SU-DHL-6 (cell line): ENCODE results near the gene ENOX1.

ENCODE experiments used
- H2AFZ ChIP-seq: fragments of 200-600 bp; sonication (generic); 2 replicates; pipeline ENCODE4 v1.6.1; 2014; ENCODE audit warnings: low read depth, mild to moderate bottlenecking, moderate library complexity, mixed read lengths, antibody characterized with exemption, low read length; ENCODE audit not compliant: severe bottlenecking
- H3F3A ChIP-seq: fragments of 200-600 bp; shearing (Covaris generic); 2 replicates; pipeline ENCODE4 v1.6.0; 2016; ENCODE audit warnings: antibody characterized with exemption, mild to moderate bottlenecking; ENCODE audit not compliant: insufficient read depth
- H3K27ac ChIP-seq: fragments of 200-600 bp; sonication (generic); 2 replicates; pipeline ENCODE4 v1.5.1; 2016; ENCODE audit warnings: low read depth, mild to moderate bottlenecking, low read length, moderate library complexity, mixed read lengths
- H3K27me3 ChIP-seq: fragments of 200-600 bp; sonication (generic), shearing (Covaris generic); 2 replicates; pipeline ENCODE4 v1.6.0; 2014; ENCODE audit warnings: mild to moderate bottlenecking, low read length
- H3K36me3 ChIP-seq: fragments of 200-600 bp; sonication (generic); 2 replicates; pipeline ENCODE4 v1.6.1; 2014; ENCODE audit warnings: mild to moderate bottlenecking, low read length, mixed read lengths
- H3K4me2 ChIP-seq: fragments of 300-600, 200-600 bp; shearing (Covaris generic), sonication (generic); 2 replicates; pipeline ENCODE4 v1.6.0; 2014; ENCODE audit warnings: low read length, low read depth, mild to moderate bottlenecking; ENCODE audit not compliant: poor library complexity, severe bottlenecking
- H3K4me3 ChIP-seq: fragments of 200-600 bp; sonication (generic); 2 replicates; pipeline ENCODE4 v1.5.1; 2014; ENCODE audit warnings: antibody characterized with exemption, low read length, mild to moderate bottlenecking, mixed read lengths; ENCODE audit not compliant: insufficient read depth, poor library complexity, severe bottlenecking
- H3K79me2 ChIP-seq: fragments of 200-600 bp; sonication (generic); 2 replicates; pipeline ENCODE4 v1.6.1; 2014; ENCODE audit warnings: mild to moderate bottlenecking, low read length, moderate library complexity; ENCODE audit not compliant: insufficient read depth
- H3K9ac ChIP-seq: fragments of 200-600 bp; sonication (generic); 2 replicates; pipeline ENCODE4 v1.7.0; 2014; ENCODE audit warnings: mild to moderate bottlenecking, low read length
- H3K9me2 ChIP-seq: fragments of 200-600 bp; sonication (generic); replicated peaks from 2 replicates; pipeline ENCODE4 v1.6.1; 2014; ENCODE audit warnings: low read length; ENCODE audit not compliant: insufficient read depth
- H3K9me3 ChIP-seq: fragments of 200-600 bp; sonication (generic); 2 replicates; pipeline ENCODE4 v1.6.1; 2014; ENCODE audit warnings: low read length, mixed read lengths; ENCODE audit not compliant: insufficient read depth
- H4K20me1 ChIP-seq: fragments of 200-600 bp; sonication (generic); 2 replicates; pipeline ENCODE4 v1.6.1; 2014; ENCODE audit warnings: low read depth, mild to moderate bottlenecking, antibody characterized with exemption, low read length, moderate library complexity, mixed read lengths
- EZH2phosphoT487 ChIP-seq: fragments of 200-600 bp; sonication (generic), shearing (Covaris generic); conservative IDR thresholded peaks from 2 replicates; pipeline ENCODE4 v1.6.1; 2018; ENCODE audit warnings: mild to moderate bottlenecking, antibody characterized with exemption, low read length, moderate library complexity, mixed read lengths
- TF ChIP-seq, protein P1 (sequence below): fragments of 200-600 bp; sonication (generic); IDR thresholded peaks from one replicate; pipeline ENCODE4 v1.5.1; 2017; ENCODE audit warnings: antibody characterized with exemption, mild to moderate bottlenecking, low read length, moderate library complexity; ENCODE audit not compliant: insufficient read depth, poor library complexity, severe bottlenecking

Gene ENOX1

DNA sequence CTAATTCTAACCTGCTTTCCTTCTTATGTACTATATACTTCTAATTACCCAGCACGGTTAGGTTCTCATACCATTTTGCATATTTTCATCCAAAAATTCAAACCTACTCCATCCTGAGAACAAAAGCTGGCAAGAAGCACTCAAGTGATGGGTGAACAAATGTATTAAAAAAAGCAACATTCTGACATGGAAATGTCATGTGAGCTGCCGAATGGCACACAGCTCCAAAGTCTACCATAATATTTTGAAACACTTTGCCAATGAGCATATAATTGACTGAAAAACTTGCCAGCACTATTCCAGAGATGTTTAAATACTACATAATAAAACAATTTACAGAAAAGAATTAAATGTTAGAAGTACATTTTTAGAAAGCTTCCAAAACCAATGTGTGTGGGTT is 274.6 kb downstream of the ENOX1 start:
- no peaks in the 10 kb centered on the region for H3K27me3 ChIP-seq
- no peak overlapping the region for H3K9ac ChIP-seq
- no peaks in the 10 kb centered on the region for H3F3A ChIP-seq
- TF ChIP-seq EZH2phosphoT487, result no peak
- TF ChIP-seq, protein P1, sequence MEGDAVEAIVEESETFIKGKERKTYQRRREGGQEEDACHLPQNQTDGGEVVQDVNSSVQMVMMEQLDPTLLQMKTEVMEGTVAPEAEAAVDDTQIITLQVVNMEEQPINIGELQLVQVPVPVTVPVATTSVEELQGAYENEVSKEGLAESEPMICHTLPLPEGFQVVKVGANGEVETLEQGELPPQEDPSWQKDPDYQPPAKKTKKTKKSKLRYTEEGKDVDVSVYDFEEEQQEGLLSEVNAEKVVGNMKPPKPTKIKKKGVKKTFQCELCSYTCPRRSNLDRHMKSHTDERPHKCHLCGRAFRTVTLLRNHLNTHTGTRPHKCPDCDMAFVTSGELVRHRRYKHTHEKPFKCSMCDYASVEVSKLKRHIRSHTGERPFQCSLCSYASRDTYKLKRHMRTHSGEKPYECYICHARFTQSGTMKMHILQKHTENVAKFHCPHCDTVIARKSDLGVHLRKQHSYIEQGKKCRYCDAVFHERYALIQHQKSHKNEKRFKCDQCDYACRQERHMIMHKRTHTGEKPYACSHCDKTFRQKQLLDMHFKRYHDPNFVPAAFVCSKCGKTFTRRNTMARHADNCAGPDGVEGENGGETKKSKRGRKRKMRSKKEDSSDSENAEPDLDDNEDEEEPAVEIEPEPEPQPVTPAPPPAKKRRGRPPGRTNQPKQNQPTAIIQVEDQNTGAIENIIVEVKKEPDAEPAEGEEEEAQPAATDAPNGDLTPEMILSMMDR, result no peak
- H3K4me2 ChIP-seq, result no peak overlapping the region
- H3K9me3 ChIP-seq, result no peaks in the 10 kb centered on the region
- H2AFZ ChIP-seq, result no peak overlapping the region
- H4K20me1 ChIP-seq, result no peaks in the 10 kb centered on the region
- H3K27ac ChIP-seq, result no peak overlapping the region
- no peaks in the 10 kb centered on the region for H3K9me2 ChIP-seq
- H3K4me3 ChIP-seq, result no peak overlapping the region
- no peaks in the 10 kb centered on the region for H3K79me2 ChIP-seq
- no peaks in the 10 kb centered on the region for H3K36me3 ChIP-seq

DNA sequence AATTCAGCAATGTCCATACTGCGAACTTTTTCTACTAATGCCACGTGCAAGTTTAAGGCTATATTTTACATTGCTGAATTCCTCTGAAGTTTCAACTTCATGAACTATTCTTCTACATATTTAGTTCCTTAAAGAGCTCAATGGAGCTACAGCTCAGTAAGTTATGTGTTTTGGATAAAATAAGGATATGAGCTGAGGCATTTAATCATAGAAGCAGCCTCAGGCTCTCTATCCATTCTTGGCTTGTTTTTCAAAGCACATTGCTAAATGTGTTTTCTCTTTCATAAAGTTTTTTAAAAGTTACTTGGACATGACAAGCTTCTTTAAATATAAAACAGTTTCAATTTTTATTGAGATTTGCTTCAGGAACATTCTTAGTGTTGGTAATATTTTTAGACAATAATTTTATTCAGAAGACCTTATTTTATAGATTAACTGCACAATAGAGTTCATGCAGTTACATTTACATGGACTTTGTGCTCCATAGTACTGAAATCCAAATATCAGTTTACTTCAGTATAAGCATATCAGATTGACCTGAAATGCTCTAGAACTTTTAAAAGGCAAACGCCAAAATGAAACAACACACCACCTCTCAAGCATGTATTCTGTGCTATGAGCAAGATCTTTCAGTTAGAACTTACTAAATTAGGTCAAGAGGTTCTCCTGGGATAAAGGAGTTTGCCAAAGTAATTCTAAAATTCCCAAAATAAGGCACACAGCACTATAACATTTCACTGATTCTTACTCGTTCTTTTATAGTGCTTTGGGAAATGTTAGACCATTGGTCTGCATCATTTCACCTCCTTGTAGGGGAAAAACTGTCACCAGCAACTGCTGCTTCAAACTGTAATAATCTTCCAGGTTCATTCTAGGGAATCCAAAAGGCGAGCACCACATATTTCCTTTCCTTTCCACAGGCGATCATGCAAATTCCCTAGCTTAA is 275.5 kb downstream of the ENOX1 start:
- no peaks in the 10 kb centered on the region for H3F3A ChIP-seq
- no peak overlapping the region for H2AFZ ChIP-seq
- no peaks in the 10 kb centered on the region for H3K9me3 ChIP-seq
- no peak for TF ChIP-seq EZH2phosphoT487
- TF ChIP-seq, protein P1, result no peak
- H3K4me3 ChIP-seq, result no peak overlapping the region
- H3K27ac ChIP-seq, result no peak overlapping the region
- H4K20me1 ChIP-seq, result no peaks in the 10 kb centered on the region
- H3K36me3 ChIP-seq, result no peaks in the 10 kb centered on the region
- H3K9ac ChIP-seq, result no peak overlapping the region
- H3K9me2 ChIP-seq, result no peaks in the 10 kb centered on the region
- no peak overlapping the region for H3K4me2 ChIP-seq
- no peaks in the 10 kb centered on the region for H3K79me2 ChIP-seq
- no peaks in the 10 kb centered on the region for H3K27me3 ChIP-seq

DNA sequence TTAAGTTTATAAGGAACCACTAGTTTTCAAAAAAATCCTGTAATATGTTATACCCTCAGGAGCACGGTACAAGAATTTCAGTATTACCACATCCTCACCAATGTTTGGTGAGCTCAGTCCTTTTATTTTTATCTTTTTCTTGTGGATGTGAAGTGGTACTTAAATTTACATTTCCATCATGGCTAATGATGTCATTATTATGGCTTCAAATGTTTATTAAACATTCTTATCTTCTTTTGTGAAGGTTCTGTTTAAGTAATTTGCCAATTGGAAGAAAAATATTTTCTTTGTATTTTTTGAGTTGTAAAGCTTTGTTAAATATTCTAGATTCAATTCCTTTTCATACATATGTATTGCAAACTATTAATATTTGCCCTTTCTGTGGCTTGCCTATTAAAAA is 291.0 kb downstream of the ENOX1 start:
- Histone ChIP-seq H3K27me3 (no peaks in the 10 kb centered on the region), H3K27ac (no peak overlapping the region), H3K9me3 (peaks cover 4% of the 10 kb centered on the region; the same call in 1 of the 2 replicates), H3K79me2 (no peaks in the 10 kb centered on the region), H4K20me1 (no peaks in the 10 kb centered on the region), H3K4me2 (no peak overlapping the region), H3K9me2 (no peaks in the 10 kb centered on the region), H3K36me3 (no peaks in the 10 kb centered on the region), H3K4me3 (no peak overlapping the region), H3F3A (no peaks in the 10 kb centered on the region), H3K9ac (no peak overlapping the region), H2AFZ (no peak overlapping the region)
- no peak for TF ChIP-seq EZH2phosphoT487
- TF ChIP-seq, protein P1, result no peak
